DOHH2 (cell line): ENCODE data around the gene FNDC3A.
A peak's percentile ranks its signal among the peaks of the same experiment; 100 is the strongest.

Experiments used
- H3F3A ChIP-seq: fragments of 200-600 bp; sonication (generic), shearing (Covaris generic); 2 replicates; pipeline ENCODE4 v1.6.0; 2016; ENCODE audit warnings: antibody characterized with exemption, mild to moderate bottlenecking; ENCODE audit not compliant: control insufficient read depth, insufficient read depth
- H3K27ac ChIP-seq: fragments of 200-600 bp; sonication (generic); 2 replicates; pipeline ENCODE4 v1.5.1; 2014; ENCODE audit warnings: low read depth, mild to moderate bottlenecking, low read length, moderate library complexity
- H3K27me3 ChIP-seq: fragments of 200-600 bp; sonication (generic); 2 replicates; pipeline ENCODE4 v1.6.1; 2014; ENCODE audit warnings: mild to moderate bottlenecking, low read length, mixed read lengths; ENCODE audit not compliant: control insufficient read depth
- H3K36me3 ChIP-seq: fragments of 200-600 bp; sonication (generic); 2 replicates; pipeline ENCODE4 v1.6.1; 2014; ENCODE audit warnings: mild to moderate bottlenecking, low read length, moderate library complexity, mixed read lengths; ENCODE audit not compliant: control insufficient read depth
- H3K4me1 ChIP-seq: fragments of 200-600 bp; sonication (generic); 2 replicates; pipeline ENCODE4 v1.6.1; 2014; ENCODE audit warnings: mild to moderate bottlenecking, low read length, mixed read lengths; ENCODE audit not compliant: control insufficient read depth
- H3K4me2 ChIP-seq: fragments of 200-600 bp; sonication (generic); 2 replicates; pipeline ENCODE4 v1.6.0; 2014; ENCODE audit warnings: mild to moderate bottlenecking, low read length, moderate library complexity
- H3K4me3 ChIP-seq: fragments of 200-600 bp; sonication (generic); 2 replicates; pipeline ENCODE4 v1.5.1; 2014; ENCODE audit warnings: mild to moderate bottlenecking, low read length, mixed read lengths
- H3K79me2 ChIP-seq: fragments of 200-600 bp; sonication (generic); 2 replicates; pipeline ENCODE4 v1.6.1; 2014; ENCODE audit warnings: mild to moderate bottlenecking, low read length, mixed read lengths; ENCODE audit not compliant: control insufficient read depth
- H3K9me2 ChIP-seq: fragments of 200-600 bp; sonication (generic); replicated peaks from 2 replicates; pipeline ENCODE4 v1.6.1; 2014; ENCODE audit warnings: mild to moderate bottlenecking, low read length, mixed read lengths; ENCODE audit not compliant: control insufficient read depth
- H3K9me3 ChIP-seq: fragments of 200-600 bp; sonication (generic); 2 replicates; pipeline ENCODE4 v1.6.1; 2014; ENCODE audit warnings: antibody characterized with exemption, low read length, mixed read lengths; ENCODE audit not compliant: control insufficient read depth, insufficient read depth
- H4K20me1 ChIP-seq: fragments of 200-600 bp; sonication (generic); 2 replicates; pipeline ENCODE4 v1.6.0; 2014; ENCODE audit warnings: low read depth, mild to moderate bottlenecking, antibody characterized with exemption, low read length, moderate library complexity; ENCODE audit not compliant: control insufficient read depth, insufficient read depth
- EZH2phosphoT487 ChIP-seq: fragments of 200-600 bp; sonication (generic); IDR thresholded peaks from 2 replicates; pipeline ENCODE4 v1.6.1; 2017; ENCODE audit warnings: borderline replicate concordance, mild to moderate bottlenecking, antibody characterized with exemption, low read length, moderate library complexity, mixed read lengths
- TF ChIP-seq, protein P1 (sequence below): fragments of 200-600 bp; sonication (generic); IDR thresholded peaks from one replicate; pipeline ENCODE4 v1.5.1; 2014; ENCODE audit warnings: antibody characterized with exemption, mild to moderate bottlenecking, low read depth, low read length; ENCODE audit not compliant: poor library complexity, severe bottlenecking

The FNDC3A gene, protein sequence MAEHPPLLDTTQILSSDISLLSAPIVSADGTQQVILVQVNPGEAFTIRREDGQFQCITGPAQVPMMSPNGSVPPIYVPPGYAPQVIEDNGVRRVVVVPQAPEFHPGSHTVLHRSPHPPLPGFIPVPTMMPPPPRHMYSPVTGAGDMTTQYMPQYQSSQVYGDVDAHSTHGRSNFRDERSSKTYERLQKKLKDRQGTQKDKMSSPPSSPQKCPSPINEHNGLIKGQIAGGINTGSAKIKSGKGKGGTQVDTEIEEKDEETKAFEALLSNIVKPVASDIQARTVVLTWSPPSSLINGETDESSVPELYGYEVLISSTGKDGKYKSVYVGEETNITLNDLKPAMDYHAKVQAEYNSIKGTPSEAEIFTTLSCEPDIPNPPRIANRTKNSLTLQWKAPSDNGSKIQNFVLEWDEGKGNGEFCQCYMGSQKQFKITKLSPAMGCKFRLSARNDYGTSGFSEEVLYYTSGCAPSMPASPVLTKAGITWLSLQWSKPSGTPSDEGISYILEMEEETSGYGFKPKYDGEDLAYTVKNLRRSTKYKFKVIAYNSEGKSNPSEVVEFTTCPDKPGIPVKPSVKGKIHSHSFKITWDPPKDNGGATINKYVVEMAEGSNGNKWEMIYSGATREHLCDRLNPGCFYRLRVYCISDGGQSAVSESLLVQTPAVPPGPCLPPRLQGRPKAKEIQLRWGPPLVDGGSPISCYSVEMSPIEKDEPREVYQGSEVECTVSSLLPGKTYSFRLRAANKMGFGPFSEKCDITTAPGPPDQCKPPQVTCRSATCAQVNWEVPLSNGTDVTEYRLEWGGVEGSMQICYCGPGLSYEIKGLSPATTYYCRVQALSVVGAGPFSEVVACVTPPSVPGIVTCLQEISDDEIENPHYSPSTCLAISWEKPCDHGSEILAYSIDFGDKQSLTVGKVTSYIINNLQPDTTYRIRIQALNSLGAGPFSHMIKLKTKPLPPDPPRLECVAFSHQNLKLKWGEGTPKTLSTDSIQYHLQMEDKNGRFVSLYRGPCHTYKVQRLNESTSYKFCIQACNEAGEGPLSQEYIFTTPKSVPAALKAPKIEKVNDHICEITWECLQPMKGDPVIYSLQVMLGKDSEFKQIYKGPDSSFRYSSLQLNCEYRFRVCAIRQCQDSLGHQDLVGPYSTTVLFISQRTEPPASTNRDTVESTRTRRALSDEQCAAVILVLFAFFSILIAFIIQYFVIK

DNA sequence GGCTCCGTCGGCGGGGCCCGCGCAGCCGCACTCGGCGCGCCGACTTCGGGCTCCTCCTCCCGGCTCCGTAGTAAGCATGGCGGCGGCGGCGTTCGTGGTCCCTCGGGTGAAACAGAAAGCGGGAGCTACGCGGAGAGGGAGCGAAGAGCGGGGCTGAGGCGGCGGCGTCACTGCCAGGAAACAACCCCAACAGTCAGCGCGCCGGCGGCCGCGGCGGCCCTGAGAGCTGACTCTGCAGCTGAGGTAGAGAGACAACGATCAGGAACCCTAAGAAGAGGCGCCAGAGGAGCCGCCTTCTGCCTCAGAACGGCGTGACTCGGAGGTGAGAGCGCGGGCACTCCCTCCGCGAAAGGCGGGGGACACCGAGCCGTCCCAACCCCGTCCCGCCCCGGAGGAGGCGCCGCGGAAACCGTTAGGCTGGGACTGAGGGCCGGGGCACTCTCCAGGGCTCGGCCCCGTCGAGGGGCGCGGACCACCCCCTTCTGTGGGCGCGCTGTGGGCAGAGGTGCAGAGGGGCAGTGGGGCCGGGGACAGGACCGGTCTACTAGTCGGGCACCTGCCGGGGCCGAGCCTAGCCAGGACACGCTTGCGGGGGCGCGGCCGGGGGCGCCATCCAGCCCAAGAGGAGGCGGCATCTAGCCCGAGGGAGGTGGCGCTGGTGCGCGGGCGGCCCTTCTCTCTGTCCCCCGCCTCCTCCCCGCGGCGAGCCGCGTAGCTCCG is at the start of gene FNDC3A:
Gene FNDC3A, plus strand, starts transcription at position 57 of the 720 bp plus-strand sequence. CDS start 30,279 bp downstream, outside the sequence.
- H3K4me1 ChIP-seq = peaks cover 36% of the 10 kb centered on the region
- H3K9me3 ChIP-seq = peaks cover 8% of the 10 kb centered on the region; the same call in 1 of the 2 replicates
- 0 out of 2 replicates have a peak within 1 kb of the TSS, but pooled peaks have one; percentile 5 for H3K27ac ChIP-seq
- peaks cover 65% of the 10 kb centered on the region for H3K27me3 ChIP-seq
- peak within 1 kb of the TSS; percentile 92 for H3K4me2 ChIP-seq
- no peaks in the 10 kb centered on the region for H3K79me2 ChIP-seq
- no peaks in the 10 kb centered on the region for H3K36me3 ChIP-seq
- H3F3A ChIP-seq = peaks cover 8% of the 10 kb centered on the region
- no peak for TF ChIP-seq EZH2phosphoT487
- TF ChIP-seq, protein P1, sequence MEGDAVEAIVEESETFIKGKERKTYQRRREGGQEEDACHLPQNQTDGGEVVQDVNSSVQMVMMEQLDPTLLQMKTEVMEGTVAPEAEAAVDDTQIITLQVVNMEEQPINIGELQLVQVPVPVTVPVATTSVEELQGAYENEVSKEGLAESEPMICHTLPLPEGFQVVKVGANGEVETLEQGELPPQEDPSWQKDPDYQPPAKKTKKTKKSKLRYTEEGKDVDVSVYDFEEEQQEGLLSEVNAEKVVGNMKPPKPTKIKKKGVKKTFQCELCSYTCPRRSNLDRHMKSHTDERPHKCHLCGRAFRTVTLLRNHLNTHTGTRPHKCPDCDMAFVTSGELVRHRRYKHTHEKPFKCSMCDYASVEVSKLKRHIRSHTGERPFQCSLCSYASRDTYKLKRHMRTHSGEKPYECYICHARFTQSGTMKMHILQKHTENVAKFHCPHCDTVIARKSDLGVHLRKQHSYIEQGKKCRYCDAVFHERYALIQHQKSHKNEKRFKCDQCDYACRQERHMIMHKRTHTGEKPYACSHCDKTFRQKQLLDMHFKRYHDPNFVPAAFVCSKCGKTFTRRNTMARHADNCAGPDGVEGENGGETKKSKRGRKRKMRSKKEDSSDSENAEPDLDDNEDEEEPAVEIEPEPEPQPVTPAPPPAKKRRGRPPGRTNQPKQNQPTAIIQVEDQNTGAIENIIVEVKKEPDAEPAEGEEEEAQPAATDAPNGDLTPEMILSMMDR = no peak
- H4K20me1 ChIP-seq = peaks cover 17% of the 10 kb centered on the region
- H3K9me2 ChIP-seq = no peaks in the 10 kb centered on the region
- peak within 1 kb of the TSS; percentile 80 for H3K4me3 ChIP-seq

DNA sequence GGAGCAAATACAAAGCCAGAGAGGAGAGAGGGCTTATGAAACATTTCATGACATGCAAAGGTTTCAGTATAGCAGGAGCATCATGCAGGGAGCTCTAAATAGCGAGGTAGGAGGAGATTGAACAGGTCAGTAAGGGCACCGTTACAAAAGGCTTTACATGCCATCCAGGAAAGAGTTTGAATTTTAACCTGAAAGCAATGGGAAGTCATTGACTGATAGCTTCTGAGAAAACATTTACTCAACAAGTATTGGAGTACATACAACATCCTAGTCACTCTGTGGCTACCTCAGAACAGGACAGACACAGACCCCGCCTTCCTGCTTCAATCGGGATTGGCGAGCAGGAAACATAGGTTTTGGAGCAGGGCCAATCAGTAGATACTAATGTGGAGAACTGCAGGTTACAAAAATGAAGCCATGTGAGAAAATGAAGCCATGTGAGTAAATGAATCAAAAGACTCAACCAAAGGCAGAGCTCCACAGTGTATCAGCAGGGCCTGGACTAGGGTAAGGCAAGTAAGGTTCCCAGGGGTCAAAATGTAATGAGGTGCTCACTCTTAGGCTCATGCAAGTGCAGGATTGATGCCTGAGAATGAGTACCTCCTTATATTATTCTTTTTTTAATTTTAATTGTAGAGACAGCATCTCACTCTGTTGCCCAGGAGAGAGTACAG is 46.8 kb upstream of the FNDC3A start:
- H3K4me3 ChIP-seq = no peak overlapping the region
- no peaks in the 10 kb centered on the region for H4K20me1 ChIP-seq
- no peaks in the 10 kb centered on the region; the same call in 1 of the 2 replicates for H3K27me3 ChIP-seq
- no peaks in the 10 kb centered on the region for H3K9me3 ChIP-seq
- no peaks in the 10 kb centered on the region for H3F3A ChIP-seq
- TF ChIP-seq EZH2phosphoT487 = no peak
- H3K9me2 ChIP-seq = no peaks in the 10 kb centered on the region
- H3K27ac ChIP-seq = no peak overlapping the region
- no peaks in the 10 kb centered on the region for H3K36me3 ChIP-seq
- H3K4me2 ChIP-seq = no peak overlapping the region
- H3K79me2 ChIP-seq = no peaks in the 10 kb centered on the region
- no peaks in the 10 kb centered on the region for H3K4me1 ChIP-seq

DNA sequence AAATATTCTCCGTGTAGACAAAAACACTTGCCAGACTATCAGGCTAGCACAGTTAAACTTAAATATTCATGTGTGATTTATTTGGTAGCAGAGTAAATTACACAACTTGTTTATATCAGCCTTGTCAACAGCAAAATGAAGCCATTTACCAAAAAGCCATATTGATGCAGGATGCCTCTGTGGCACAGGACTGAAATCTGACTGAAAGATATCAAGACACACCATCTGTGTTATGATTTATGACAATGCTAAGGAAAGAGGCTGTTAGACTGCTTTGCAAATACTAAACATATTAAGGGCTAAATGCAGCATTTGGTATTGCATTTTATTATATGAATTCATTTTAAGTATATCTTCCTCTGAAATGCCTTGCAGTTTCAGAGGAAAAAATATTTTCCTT is 44.8 kb upstream of the FNDC3A start:
- Histone ChIP-seq H3F3A (no peaks in the 10 kb centered on the region), H3K79me2 (no peaks in the 10 kb centered on the region), H3K9me3 (no peaks in the 10 kb centered on the region), H3K9me2 (no peaks in the 10 kb centered on the region), H3K4me3 (no peak overlapping the region), H4K20me1 (no peaks in the 10 kb centered on the region), H3K27me3 (no peaks in the 10 kb centered on the region; the same call in 1 of the 2 replicates), H3K27ac (no peak overlapping the region), H3K4me1 (no peaks in the 10 kb centered on the region), H3K4me2 (no peak overlapping the region), H3K36me3 (no peaks in the 10 kb centered on the region)
- TF ChIP-seq, protein P1 = no peak
- no peak for TF ChIP-seq EZH2phosphoT487
